ENCODE measurements around the gene FAM131B.
"Not testable (repeated sequence)": the region's sequence is repeated elsewhere in the genome, so short reads cannot be mapped to it uniquely, and the experiment has no call there.

Gene FAM131B

GRCh38 chr7:143407287-143408251 is 45.1 kb upstream of the FAM131B start:
- no peak for DNase-seq (ENCODE audit: low read depth)
- TF ChIP-seq, protein P1, sequence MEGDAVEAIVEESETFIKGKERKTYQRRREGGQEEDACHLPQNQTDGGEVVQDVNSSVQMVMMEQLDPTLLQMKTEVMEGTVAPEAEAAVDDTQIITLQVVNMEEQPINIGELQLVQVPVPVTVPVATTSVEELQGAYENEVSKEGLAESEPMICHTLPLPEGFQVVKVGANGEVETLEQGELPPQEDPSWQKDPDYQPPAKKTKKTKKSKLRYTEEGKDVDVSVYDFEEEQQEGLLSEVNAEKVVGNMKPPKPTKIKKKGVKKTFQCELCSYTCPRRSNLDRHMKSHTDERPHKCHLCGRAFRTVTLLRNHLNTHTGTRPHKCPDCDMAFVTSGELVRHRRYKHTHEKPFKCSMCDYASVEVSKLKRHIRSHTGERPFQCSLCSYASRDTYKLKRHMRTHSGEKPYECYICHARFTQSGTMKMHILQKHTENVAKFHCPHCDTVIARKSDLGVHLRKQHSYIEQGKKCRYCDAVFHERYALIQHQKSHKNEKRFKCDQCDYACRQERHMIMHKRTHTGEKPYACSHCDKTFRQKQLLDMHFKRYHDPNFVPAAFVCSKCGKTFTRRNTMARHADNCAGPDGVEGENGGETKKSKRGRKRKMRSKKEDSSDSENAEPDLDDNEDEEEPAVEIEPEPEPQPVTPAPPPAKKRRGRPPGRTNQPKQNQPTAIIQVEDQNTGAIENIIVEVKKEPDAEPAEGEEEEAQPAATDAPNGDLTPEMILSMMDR (IDR thresholded peaks at IDR 0.05; ENCODE audit: low read length, missing control alignments) = no peak
- H3K4me3 ChIP-seq (replicated peaks; ENCODE audit: low read depth, low read length) = no peak overlapping the region

DNA sequence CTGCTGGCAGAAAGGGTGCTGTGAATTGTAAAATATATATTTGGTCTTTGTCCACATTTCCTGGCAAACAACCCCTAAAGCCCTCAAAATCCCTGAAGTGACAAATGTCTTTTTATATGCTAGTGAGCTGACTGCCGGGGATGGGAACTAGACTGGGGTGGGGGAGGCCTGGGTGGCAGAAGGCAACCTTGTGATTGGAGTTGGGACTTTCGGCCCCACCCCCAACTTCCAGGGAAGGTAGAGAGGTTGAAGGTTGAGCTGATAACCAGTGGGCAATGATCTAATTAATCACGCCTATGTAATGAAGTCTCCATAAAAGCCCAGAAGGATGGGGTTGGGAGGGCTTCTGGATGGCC is 43.5 kb upstream of the FAM131B start:
- TF ChIP-seq, protein P1 (IDR thresholded peaks at IDR 0.05; ENCODE audit: low read length, missing control alignments) = no peak
- no peak overlapping the region for H3K4me3 ChIP-seq (replicated peaks; ENCODE audit: low read depth, low read length)
- DNase-seq (ENCODE audit: low read depth) = no peak

DNA sequence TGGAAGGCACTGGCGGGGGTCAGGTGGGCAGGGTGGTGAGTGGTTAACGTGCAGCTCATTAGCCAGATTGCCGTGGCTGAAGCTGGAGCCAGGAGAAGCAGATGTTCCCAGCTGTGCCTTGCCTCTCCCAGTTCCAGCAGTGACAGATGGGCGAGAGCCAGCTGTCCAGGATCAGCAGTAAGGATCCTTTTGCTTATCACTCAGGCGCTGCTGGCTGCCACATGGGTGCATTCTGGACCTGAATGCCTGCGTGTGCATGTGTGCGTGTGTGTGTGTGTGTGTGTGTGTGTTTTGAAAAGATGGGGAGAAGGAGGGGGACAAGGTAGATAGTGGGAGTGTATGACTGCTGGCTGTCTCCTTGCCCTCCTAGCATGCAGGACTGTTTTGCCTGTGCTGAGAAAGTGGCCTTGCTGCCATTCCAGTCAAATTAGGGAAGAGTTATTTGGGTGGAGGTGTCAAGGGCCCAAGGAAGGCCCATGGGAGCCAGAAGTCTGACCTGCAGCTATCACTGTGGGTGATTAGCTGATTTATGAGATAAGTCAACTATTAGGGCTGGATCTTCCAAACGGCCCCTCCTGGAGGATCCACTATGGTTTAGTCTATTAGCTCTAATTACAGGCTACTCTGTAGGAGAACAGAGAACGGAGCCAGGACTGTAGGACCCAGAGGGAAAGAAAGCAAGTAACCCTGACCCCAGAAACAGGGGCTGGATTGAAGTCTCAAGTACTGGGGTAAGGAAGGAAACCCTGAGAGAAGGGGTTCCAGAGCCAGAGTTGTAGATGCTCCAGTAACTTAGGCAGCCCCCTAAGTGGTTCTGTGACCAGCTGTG is 42.9 kb upstream of the FAM131B start:
- TF ChIP-seq, protein P1 (IDR thresholded peaks at IDR 0.05; ENCODE audit: low read length, missing control alignments) = no peak
- peak; percentile 56 for DNase-seq (ENCODE audit: low read depth)

DNA sequence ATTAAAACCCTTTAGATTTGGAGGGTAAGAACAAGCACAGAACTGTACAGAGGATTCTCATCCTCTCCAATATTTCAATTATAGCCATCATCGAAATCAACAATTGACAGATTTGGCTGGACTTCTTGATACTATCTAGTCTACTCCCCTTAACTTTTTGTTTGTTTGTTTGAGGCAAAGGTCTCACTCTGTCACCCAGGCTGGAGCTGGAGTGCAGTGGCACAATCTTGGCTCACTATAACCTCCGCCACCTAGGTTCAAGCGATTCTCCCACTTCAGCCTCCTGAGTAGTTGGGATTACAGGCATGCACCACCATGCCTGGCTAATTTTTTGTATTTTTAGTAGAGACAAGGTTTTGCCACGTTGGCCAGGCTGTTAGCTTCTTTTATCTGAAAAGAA is 39.7 kb upstream of the FAM131B start:
- DNase-seq (ENCODE audit: low read depth); H3K4me3 ChIP-seq (replicated peaks; ENCODE audit: low read depth, low read length): not testable (repeated sequence)

More for the DNA sequence above, 42.9 kb upstream of the FAM131B start:
- H3K4me3 ChIP-seq (replicated peaks; ENCODE audit: low read depth, low read length) = no peak overlapping the region

DNA sequence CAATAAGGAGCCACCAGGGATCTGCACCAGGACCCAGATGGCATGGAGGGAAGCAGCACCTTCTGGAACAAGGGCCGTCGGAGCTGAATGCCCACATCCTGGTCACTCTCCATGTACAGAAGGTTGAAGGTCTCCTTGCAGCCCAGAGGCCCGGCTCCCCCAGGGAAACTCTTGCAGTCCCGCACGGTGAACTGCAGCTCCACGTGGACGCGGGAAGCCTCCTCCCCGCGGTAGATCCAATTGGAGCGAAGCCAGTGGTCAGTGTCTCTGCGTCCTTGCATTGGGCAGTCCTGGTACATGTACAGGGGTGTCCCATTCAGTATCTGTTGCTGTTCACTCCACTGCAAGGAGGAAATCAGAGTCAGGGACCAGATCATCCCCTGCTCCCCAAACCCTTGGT is 38.8 kb upstream of the FAM131B start:
- TF ChIP-seq, protein P1 (IDR thresholded peaks at IDR 0.05; ENCODE audit: low read length, missing control alignments) = no peak
- DNase-seq (ENCODE audit: low read depth) = no peak
- H3K4me3 ChIP-seq (replicated peaks; ENCODE audit: low read depth, low read length) = no peak overlapping the region

GRCh38 chr7:143399642-143400041 is 37.1 kb upstream of the FAM131B start:
- no peak overlapping the region for H3K4me3 ChIP-seq (replicated peaks; ENCODE audit: low read depth, low read length)
- no peak for DNase-seq (ENCODE audit: low read depth)
- TF ChIP-seq, protein P1 (IDR thresholded peaks at IDR 0.05; ENCODE audit: low read length, missing control alignments) = no peak

DNA sequence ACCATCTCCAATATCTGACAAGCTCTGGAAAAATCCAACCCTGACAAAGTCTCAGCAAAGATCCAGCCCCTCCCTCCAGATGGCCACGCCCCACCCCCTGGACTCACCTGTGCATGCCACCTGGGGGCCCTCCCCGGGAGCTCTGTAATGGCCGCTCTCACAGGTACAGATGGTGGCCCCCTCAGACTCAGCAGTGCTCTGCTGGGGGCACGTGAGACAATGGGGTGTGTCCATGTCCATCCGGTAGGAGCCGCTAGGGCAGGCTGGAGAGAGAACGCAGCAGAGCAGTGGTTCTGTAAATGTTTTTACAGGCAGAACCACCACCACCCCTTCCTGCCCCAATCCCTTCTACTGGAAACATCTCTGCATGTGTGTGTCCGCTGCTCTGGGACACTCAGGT is 36.6 kb upstream of the FAM131B start:
- DNase-seq (ENCODE audit: low read depth) = no peak
- H3K4me3 ChIP-seq (replicated peaks; ENCODE audit: low read depth, low read length) = no peak overlapping the region
- TF ChIP-seq, protein P1 (IDR thresholded peaks at IDR 0.05; ENCODE audit: low read length, missing control alignments) = no peak

All from fibroblast of pulmonary artery (primary cell).